SH-SY5Y (cell line): ENCODE results near the gene MACIR.

ENCODE experiments used
- GATA2 ChIP-seq: IDR thresholded peaks from 2 replicates; pipeline ENCODE4 v1.6.1; 2011; ENCODE audit warnings: mild to moderate bottlenecking, low read depth, low read length
- GATA3 ChIP-seq: IDR thresholded peaks from 2 replicates; pipeline ENCODE4 v1.6.1; 2011; ENCODE audit warnings: low read depth, mild to moderate bottlenecking, low read length, moderate library complexity

DNA sequence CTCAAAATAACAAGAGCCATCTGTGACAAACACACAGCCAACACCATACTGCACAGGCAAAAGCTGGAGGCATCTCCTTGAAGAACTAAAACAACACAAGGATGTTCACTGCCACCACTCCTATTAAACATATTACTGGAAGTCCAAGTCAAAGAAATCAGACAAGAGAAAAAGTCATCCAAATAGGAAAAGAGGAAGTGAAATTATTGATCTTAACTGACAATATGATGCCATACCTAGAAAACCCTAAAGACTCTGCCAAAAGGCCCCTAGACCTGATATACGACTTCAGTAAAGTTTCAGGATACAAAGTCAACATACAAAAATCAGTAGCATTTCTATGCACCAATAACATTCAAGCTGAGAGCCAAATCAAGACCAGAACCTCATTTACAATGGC, 30.0 kb upstream of the MACIR start:
- TF ChIP-seq GATA3 (no peak), GATA2 (no peak)
